GM12892 (cell line): ENCODE data around the gene LARGE1.

Source experiments
- POLR2AphosphoS5 ChIP-seq: IDR thresholded peaks from 2 replicates; pipeline ENCODE4 v1.6.1; 2011; ENCODE audit warnings: low read depth, low read length, control low read depth
- TAF1 ChIP-seq: IDR thresholded peaks from 2 replicates; pipeline ENCODE4 v1.6.1; 2011; ENCODE audit warnings: low read depth, mild to moderate bottlenecking, control low read depth, low read length, borderline replicate concordance

GRCh38 chr22:33443683-33444082, 476.6 kb downstream of the LARGE1 start:
- TF ChIP-seq POLR2AphosphoS5 (no peak), TAF1 (no peak)
